NCI-H69 (cell line): ENCODE results near the gene WDR55.
"Not testable (repeated sequence)": the region's sequence is repeated elsewhere in the genome, so short reads cannot be mapped to it uniquely, and the experiment has no call there.

ENCODE experiments used
- DNase-seq: peaks from one replicate; lab custom pipeline; 2025; lab: John Stamatoyannopoulos, UW

WDR55 gene

GRCh38 chr5:140710899-140711552 lies 46.3 kb downstream of the WDR55 start:
- DNase-seq, result peak; percentile 96

GRCh38 chr5:140711794-140712193 lies 47.1 kb downstream of the WDR55 start:
- DNase-seq, result no peak

GRCh38 chr5:140713562-140714094 lies 48.9 kb downstream of the WDR55 start:
- no peak for DNase-seq

GRCh38 chr5:140716238-140716637 lies 51.5 kb downstream of the WDR55 start:
- not testable (repeated sequence) for DNase-seq

- DNase-seq, result no peak
Measured at GRCh38 chr5:140718266-140718592, 53.5 kb downstream of the WDR55 start.

GRCh38 chr5:140720738-140721137 lies 56.0 kb downstream of the WDR55 start:
- peak; percentile 45 for DNase-seq

- DNase-seq, result not testable (repeated sequence)
Measured at GRCh38 chr5:140721395-140721794, 56.7 kb downstream of the WDR55 start.
